ENCODE measurements around the gene RRAD.
A peak's percentile ranks its signal among the peaks of the same experiment; 100 is the strongest.

Gene RRAD

DNA sequence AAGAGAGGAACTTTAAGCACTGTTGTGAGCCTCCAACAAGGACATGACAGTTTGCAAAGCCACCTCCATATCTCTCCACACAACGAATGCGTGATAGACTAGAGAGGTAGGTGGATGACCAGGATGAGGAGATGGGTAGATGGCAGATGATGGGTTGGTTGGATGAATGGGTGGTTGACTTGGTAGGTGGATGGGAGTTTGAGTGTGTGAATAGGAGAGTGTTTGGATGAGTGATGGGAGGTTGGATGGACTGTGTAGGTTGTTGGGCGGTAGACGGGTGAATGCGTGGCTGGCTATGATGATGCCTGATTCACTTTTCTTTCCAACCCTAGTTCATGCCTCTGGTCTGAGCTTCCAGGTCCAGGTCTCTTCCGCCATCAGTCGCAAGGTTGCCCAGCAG lies 10.8 kb downstream of the RRAD start:
- peaks cover 0 to 32% of the 10 kb centered on the region in 2 donors for H3K27me3 Mint-ChIP-seq
- DNase-seq (no peak), ATAC-seq (replicated peaks) (no peak)
- H3K36me3 Mint-ChIP-seq (ENCODE audit: insufficient read depth) = no peaks in the 10 kb centered on the region
- no peaks in the 10 kb centered on the region for H3K4me1 Mint-ChIP-seq (ENCODE audit: low read depth in 2 of 2)
- no peak overlapping the region for H3K27ac Mint-ChIP-seq
- H3K4me3 Mint-ChIP-seq = no peak overlapping the region
- H3K9me3 Mint-ChIP-seq = no peaks in the 10 kb centered on the region

- no peak overlapping the region for H3K4me3 Mint-ChIP-seq
- ATAC-seq (replicated peaks) (no peak), DNase-seq (no peak)
- H3K4me1 Mint-ChIP-seq (ENCODE audit: low read depth in 2 of 2) = no peaks in the 10 kb centered on the region
- H3K27ac Mint-ChIP-seq = no peak overlapping the region
- H3K9me3 Mint-ChIP-seq = no peaks in the 10 kb centered on the region
- peaks cover 0 to 23% of the 10 kb centered on the region in 2 donors for H3K27me3 Mint-ChIP-seq
- H3K36me3 Mint-ChIP-seq (ENCODE audit: insufficient read depth) = no peaks in the 10 kb centered on the region
Observed at GRCh38 chr16:66913711-66914110, 11.6 kb downstream of the RRAD start.

- no peaks in the 10 kb centered on the region for H3K4me1 Mint-ChIP-seq (ENCODE audit: low read depth in 2 of 2)
- ATAC-seq (replicated peaks) (no peak), DNase-seq (no peak)
- no peak overlapping the region for H3K4me3 Mint-ChIP-seq
- no peak overlapping the region for H3K27ac Mint-ChIP-seq
- peaks cover 0 to 17% of the 10 kb centered on the region in 2 donors for H3K27me3 Mint-ChIP-seq
- peaks cover 6% of the 10 kb centered on the region for H3K36me3 Mint-ChIP-seq (ENCODE audit: insufficient read depth)
- no peaks in the 10 kb centered on the region for H3K9me3 Mint-ChIP-seq
Observed at GRCh38 chr16:66913081-66913480, 12.3 kb downstream of the RRAD start.

GRCh38 chr16:66911801-66912200 lies 13.5 kb downstream of the RRAD start:
- no peaks in the 10 kb centered on the region for H3K9me3 Mint-ChIP-seq
- no peak overlapping the region for H3K4me3 Mint-ChIP-seq
- peaks cover 0 to 13% of the 10 kb centered on the region in 2 donors for H3K27me3 Mint-ChIP-seq
- DNase-seq (no peak), ATAC-seq (replicated peaks) (no peak)
- H3K27ac Mint-ChIP-seq = no peak overlapping the region
- no peaks in the 10 kb centered on the region for H3K4me1 Mint-ChIP-seq (ENCODE audit: low read depth in 2 of 2)
- H3K36me3 Mint-ChIP-seq (ENCODE audit: insufficient read depth) = peaks cover 6% of the 10 kb centered on the region

DNA sequence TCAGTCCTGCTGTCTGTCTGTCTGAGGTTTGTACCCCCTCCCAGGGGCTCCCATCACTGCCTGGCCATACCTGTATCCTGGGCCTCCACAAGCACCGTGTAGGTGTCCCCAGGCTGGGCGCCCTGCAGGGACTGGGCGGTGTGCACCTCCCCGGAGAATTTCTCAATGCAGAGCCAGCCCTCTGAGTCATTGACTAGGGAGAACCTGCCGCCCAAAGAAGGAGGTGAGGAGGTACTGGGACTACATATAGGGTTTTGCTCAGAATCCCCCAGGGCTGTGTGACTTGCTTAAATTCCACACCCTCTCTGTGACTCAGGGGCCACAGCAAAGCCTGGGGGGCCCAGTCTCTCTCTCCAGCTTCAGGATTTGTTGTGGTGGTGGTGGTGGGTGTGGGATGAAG lies 14.2 kb downstream of the RRAD start:
- no peak overlapping the region for H3K27ac Mint-ChIP-seq
- no peak overlapping the region for H3K4me3 Mint-ChIP-seq
- DNase-seq (no peak), ATAC-seq (replicated peaks) (no peak)
- no peaks in the 10 kb centered on the region for H3K9me3 Mint-ChIP-seq
- H3K27me3 Mint-ChIP-seq = peaks cover 0 to 10% of the 10 kb centered on the region in 2 donors
- H3K36me3 Mint-ChIP-seq (ENCODE audit: insufficient read depth) = peaks cover 6% of the 10 kb centered on the region
- peaks cover 0 to 4% of the 10 kb centered on the region in 2 donors for H3K4me1 Mint-ChIP-seq (ENCODE audit: low read depth in 2 of 2)

GRCh38 chr16:66910175-66910940 lies 15.0 kb downstream of the RRAD start:
- Mint-ChIP-seq H3K4me3 (no peak overlapping the region), H3K4me1 (ENCODE audit: low read depth in 2 of 2) (peaks cover 0 to 9% of the 10 kb centered on the region in 2 donors), H3K36me3 (ENCODE audit: insufficient read depth) (peaks cover 6% of the 10 kb centered on the region), H3K27ac (no peak overlapping the region), H3K27me3 (peaks cover 0 to 6% of the 10 kb centered on the region in 2 donors), H3K9me3 (no peaks in the 10 kb centered on the region)
- DNase-seq (no peak), ATAC-seq (replicated peaks) (no peak)

GRCh38 chr16:66908762-66909559 lies 16.4 kb downstream of the RRAD start:
- Mint-ChIP-seq H3K4me1 (ENCODE audit: low read depth in 2 of 2) (peaks cover 0 to 9% of the 10 kb centered on the region in 2 donors), H3K9me3 (no peaks in the 10 kb centered on the region), H3K36me3 (ENCODE audit: insufficient read depth) (peaks cover 8% of the 10 kb centered on the region), H3K27me3 (peaks cover 0 to 6% of the 10 kb centered on the region in 2 donors), H3K4me3 (no peak overlapping the region), H3K27ac (no peak overlapping the region)
- ATAC-seq (replicated peaks) (no peak), DNase-seq (no peak)

DNA sequence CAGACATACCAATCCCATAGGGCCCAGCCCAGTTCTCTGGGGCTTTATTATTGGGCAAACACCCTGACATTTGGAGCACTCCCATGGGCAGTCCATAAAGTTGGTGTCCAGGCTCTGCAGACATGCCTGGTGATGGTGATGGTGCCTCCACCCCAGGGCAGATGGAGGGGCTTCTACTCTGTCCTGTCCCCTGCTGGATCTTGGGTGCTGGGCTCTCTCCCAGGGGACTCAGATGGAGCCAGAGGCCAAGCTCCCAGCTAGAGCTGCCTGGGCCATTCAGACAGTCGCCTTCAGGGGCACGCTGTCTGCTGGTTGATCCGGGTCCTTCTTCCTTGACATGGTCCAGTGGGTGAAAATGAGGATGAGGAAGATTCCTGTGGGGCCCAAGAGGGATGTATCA lies 17.2 kb downstream of the RRAD start:
- DNase-seq (no peak), ATAC-seq (replicated peaks) (no peak)
- H3K27me3 Mint-ChIP-seq = peaks cover 0 to 6% of the 10 kb centered on the region in 2 donors
- peaks cover 0 to 9% of the 10 kb centered on the region in 2 donors for H3K4me1 Mint-ChIP-seq (ENCODE audit: low read depth in 2 of 2)
- H3K27ac Mint-ChIP-seq = no peak overlapping the region
- H3K36me3 Mint-ChIP-seq (ENCODE audit: insufficient read depth) = peaks cover 8% of the 10 kb centered on the region
- no peak overlapping the region for H3K4me3 Mint-ChIP-seq
- H3K9me3 Mint-ChIP-seq = no peaks in the 10 kb centered on the region

DNA sequence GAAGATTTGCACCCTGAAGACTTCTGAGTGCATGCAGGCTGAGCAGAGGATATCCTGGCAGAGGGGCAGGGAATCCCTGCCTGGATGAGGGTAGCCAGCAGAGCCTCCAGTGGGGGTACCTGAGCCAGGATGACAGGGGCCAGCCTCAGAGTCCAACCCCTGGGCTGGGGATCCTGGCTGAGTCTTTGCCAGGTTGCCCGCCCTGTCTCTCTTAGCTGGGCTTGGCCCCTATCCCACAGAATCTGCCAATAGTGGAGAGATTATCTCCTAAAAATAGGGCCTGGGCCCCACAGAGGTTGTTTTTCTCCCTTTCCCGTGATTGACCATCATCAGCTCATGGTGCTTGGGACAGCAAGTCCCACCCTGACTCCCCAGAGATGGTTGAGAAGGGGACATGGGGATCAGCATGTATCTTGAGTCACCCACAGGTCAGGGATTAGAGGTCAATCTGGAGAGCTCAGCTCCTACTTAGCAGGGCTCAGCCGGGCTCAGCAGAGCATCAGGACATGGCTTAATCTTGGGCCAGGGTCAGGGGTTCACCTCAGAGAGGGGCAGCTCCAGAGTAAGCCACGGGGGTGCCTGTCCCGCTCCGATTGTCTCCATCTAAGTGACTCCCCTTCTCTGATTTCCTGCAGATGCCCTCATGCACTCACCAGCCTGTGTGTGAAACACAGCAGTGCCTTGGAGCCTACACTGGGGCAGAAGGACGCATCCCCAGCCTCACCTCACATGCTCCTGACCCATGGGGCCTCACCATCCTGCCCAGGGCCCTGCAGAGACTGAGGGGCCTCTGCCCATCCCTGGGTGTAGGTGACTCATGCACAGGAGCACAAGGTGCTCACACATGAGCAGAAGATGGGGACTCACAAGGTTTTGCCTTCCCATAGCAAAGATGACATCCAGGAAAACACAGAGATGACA lies 18.2 kb downstream of the RRAD start:
- Mint-ChIP-seq H3K9me3 (no peaks in the 10 kb centered on the region), H3K4me3 (no peak overlapping the region), H3K27ac (peak overlapping the region; percentile 10 to 36), H3K4me1 (ENCODE audit: low read depth in 2 of 2) (peaks cover 0 to 9% of the 10 kb centered on the region in 2 donors), H3K36me3 (ENCODE audit: insufficient read depth) (peaks cover 8% of the 10 kb centered on the region), H3K27me3 (peaks cover 0 to 6% of the 10 kb centered on the region in 2 donors)
- ATAC-seq (replicated peaks) (no peak), DNase-seq (no peak)

- no peak overlapping the region for H3K4me3 Mint-ChIP-seq
- peaks cover 8% of the 10 kb centered on the region for H3K36me3 Mint-ChIP-seq (ENCODE audit: insufficient read depth)
- no peak for DNase-seq
- H3K4me1 Mint-ChIP-seq (ENCODE audit: low read depth in 2 of 2) = peaks cover 0 to 9% of the 10 kb centered on the region in 2 donors
- H3K27me3 Mint-ChIP-seq = no peaks in the 10 kb centered on the region
- no peak for ATAC-seq (replicated peaks)
- peak overlapping the region; percentile 20 to 36 for H3K27ac Mint-ChIP-seq
- H3K9me3 Mint-ChIP-seq = no peaks in the 10 kb centered on the region
Observed at GRCh38 chr16:66905633-66906539, 19.4 kb downstream of the RRAD start.

DNA sequence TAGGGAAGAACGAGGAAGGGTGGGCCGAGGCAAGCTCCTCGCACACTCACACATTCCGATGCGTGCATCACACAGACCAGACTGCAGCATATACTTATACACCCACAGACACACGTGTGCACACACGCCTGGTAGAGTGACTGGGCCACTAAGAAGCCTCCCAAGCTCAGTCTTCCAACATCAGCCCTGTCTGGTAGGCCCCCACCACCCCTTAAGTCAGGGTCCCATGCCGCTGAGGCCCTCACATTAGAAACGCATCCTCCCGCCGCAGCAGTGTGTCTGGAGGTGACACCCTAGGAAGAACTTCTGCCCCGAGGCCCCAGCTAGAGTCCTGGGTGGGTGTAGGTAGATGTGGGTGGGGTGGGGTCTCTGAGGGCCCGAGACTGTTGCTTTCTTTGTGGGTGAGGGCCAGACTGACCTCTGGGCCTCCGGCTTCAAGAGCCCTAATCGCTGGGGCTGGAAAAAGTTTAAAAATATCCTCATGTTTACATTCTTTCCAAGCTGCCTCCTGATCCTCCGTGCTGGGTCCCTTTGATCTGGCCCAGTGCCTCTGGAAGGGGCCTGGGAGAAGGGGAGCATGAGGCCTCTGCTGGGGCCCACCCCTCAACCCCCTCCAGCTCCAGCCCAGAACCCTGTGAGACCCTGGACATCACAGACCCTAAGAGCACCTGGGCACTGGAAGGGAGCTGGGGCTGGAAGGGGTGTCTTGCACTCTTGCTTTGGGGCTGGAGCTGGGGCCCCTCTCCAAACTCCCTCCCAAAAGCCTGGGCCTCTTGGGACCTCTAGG lies 20.3 kb downstream of the RRAD start:
- no peak for ATAC-seq (replicated peaks)
- Mint-ChIP-seq H3K4me3 (no peak overlapping the region), H3K27ac (no peak overlapping the region), H3K9me3 (no peaks in the 10 kb centered on the region), H3K36me3 (ENCODE audit: insufficient read depth) (peaks cover 8% of the 10 kb centered on the region), H3K27me3 (no peaks in the 10 kb centered on the region), H3K4me1 (ENCODE audit: low read depth in 2 of 2) (peaks cover 0 to 9% of the 10 kb centered on the region in 2 donors)
- no peak for DNase-seq

- Mint-ChIP-seq H3K4me3 (no peak overlapping the region), H3K9me3 (no peaks in the 10 kb centered on the region), H3K27me3 (no peaks in the 10 kb centered on the region), H3K4me1 (ENCODE audit: low read depth in 2 of 2) (peaks cover 0 to 9% of the 10 kb centered on the region in 2 donors), H3K27ac (no peak overlapping the region), H3K36me3 (ENCODE audit: insufficient read depth) (peaks cover 8% of the 10 kb centered on the region)
- DNase-seq (no peak), ATAC-seq (replicated peaks) (no peak)
Observed at GRCh38 chr16:66904428-66904845, 20.9 kb downstream of the RRAD start.
